A673 (cell line): ENCODE data around the gene YRDC. TPM values are rescaled to one million over a fixed set of nuclear protein-coding genes. Genes with fewer than 3 reads are reported as not detected.

ENCODE experiments used
- BruUV-seq: library from RNA; stranded (reverse); fragments of 400-500 nt; replicated peaks from 2 replicates; lab custom pipeline; 2021; lab: Mats Ljungman, UMichigan
- CTCF ChIA-PET: fragments of 300-600 bp; sonication (Branson Sonifier 250); formaldehyde crosslinking; loops from one replicate; lab custom pipeline; 2022; ENCODE audit warnings: antibody characterized with exemption; lab: Charles Lee
- POLR2A ChIA-PET: fragments of 300-600 bp; sonication (Branson Sonifier 250); formaldehyde crosslinking; loops from one replicate; lab custom pipeline; 2022; ENCODE audit warnings: antibody characterized with exemption; ENCODE audit not compliant: low non-redundant PET; lab: Charles Lee
- DNase-seq: peaks from one replicate; pipeline ENCODE4 v3.0.0-alpha.2; 2015; ENCODE audit warnings: low spot score
- H3K27ac ChIP-seq: fragments of 200-600 bp; sonication (generic); 2 replicates; pipeline ENCODE4 v1.5.1; 2016; ENCODE audit warnings: mixed run types, low read depth, mild to moderate bottlenecking, mixed read lengths, antibody characterized with exemption, low read length; ENCODE audit not compliant: poor library complexity, severe bottlenecking
- H3K27me3 ChIP-seq: fragments of 200-600 bp; sonication (generic); replicated peaks from 2 replicates; pipeline ENCODE4 v1.6.1; 2017; ENCODE audit warnings: mixed run types, low read depth, mild to moderate bottlenecking, mixed read lengths, antibody characterized with exemption, low read length; ENCODE audit not compliant: insufficient read depth, poor library complexity
- H3K36me3 ChIP-seq: fragments of 200-600 bp; sonication (generic); 2 replicates; pipeline ENCODE4 v1.6.1; 2016; ENCODE audit warnings: mixed run types, mild to moderate bottlenecking, mixed read lengths, antibody characterized with exemption, low read length; ENCODE audit not compliant: insufficient read depth, poor library complexity, severe bottlenecking
- H3K4me1 ChIP-seq: fragments of 200-600 bp; sonication (generic); 2 replicates; pipeline ENCODE4 v1.6.1; 2017; ENCODE audit warnings: mixed run types, mild to moderate bottlenecking, mixed read lengths, antibody characterized with exemption, low read length; ENCODE audit not compliant: insufficient read depth, poor library complexity, severe bottlenecking
- H3K4me3 ChIP-seq: fragments of 200-600 bp; sonication (generic); 2 replicates; pipeline ENCODE4 v1.5.1; 2016; ENCODE audit warnings: low read depth, mixed run types, mild to moderate bottlenecking, mixed read lengths, low read length; ENCODE audit not compliant: poor library complexity, severe bottlenecking
- H3K9me3 ChIP-seq: fragments of 200-600 bp; sonication (generic); 2 replicates; pipeline ENCODE4 v1.6.1; 2016; ENCODE audit warnings: mixed run types, low read depth, mild to moderate bottlenecking, mixed read lengths, antibody characterized with exemption, low read length; ENCODE audit not compliant: poor library complexity, severe bottlenecking
- EZH2 ChIP-seq: fragments of 200-600 bp; sonication (generic); IDR thresholded peaks from 2 replicates; pipeline ENCODE4 v1.6.1; 2017; ENCODE audit warnings: borderline replicate concordance, low read depth, mild to moderate bottlenecking, mixed read lengths, antibody characterized with exemption, low read length; ENCODE audit not compliant: poor library complexity, severe bottlenecking
- intact Hi-C: fragments of 100-400 bp; cut with micrococcal nuclease; formaldehyde crosslinking; loops from one replicate; pipeline ENCODE4 v1.10.0; 2022; ENCODE audit not compliant: unreplicated experiment
- total RNA-seq: library from RNA; stranded (reverse); gene quantifications from 2 replicates; pipeline ENCODE4 v1.2.3, GENCODE V29; 2021
- TF ChIP-seq, protein P1 (sequence below): fragments of 300-800, 200-600 bp; sonication (generic); conservative IDR thresholded peaks from 2 replicates; pipeline ENCODE4 v1.5.1; 2017; ENCODE audit warnings: low read depth, mild to moderate bottlenecking, antibody characterized with exemption, low read length, moderate library complexity, mixed read lengths

The YRDC gene
- total RNA-seq, 1 experiment from 2014 or later: 38.5 TPM

DNA sequence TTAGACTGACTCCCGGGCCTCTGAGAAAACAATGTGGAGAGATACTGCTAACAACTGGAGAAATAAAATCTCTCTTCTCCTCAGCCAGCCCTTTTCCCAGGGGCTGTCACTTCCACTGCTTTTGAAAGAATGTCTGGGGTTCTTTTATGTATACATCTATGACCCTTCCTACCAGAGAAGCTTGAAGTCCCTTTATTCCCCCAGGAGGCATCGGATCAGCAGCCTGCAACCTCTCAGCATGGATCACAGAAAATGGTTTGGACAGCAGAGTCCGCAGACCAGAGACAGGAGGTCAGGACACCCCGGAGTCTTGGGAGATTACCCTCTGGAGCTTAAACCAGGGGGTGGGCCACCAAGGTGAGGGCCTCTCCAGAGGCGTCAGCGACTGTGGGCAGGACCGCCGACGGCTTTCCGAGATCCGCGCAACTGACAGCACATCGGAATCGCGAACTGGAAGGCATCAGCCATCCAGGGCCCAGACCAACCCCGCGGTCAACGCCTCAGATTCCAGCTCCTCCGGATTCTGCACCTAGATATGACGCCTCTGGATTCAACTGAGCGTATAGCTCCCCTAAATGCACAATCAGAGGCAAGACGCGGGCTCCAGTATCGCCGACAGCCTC lies 44.1 kb downstream of the YRDC start:
- ChIA-PET CTCF (no interaction called here), POLR2A (no interaction called here)
- Histone ChIP-seq H3K4me1 (no peaks in the 10 kb centered on the region), H3K36me3 (no peaks in the 10 kb centered on the region), H3K27ac (no peak overlapping the region), H3K4me3 (no peak overlapping the region), H3K9me3 (no peaks in the 10 kb centered on the region), H3K27me3 (peaks cover 85% of the 10 kb centered on the region)
- BruUV-seq: no TSS peak
- DNase-seq: no peak
- no peak for TF ChIP-seq EZH2
- TF ChIP-seq, protein P1, sequence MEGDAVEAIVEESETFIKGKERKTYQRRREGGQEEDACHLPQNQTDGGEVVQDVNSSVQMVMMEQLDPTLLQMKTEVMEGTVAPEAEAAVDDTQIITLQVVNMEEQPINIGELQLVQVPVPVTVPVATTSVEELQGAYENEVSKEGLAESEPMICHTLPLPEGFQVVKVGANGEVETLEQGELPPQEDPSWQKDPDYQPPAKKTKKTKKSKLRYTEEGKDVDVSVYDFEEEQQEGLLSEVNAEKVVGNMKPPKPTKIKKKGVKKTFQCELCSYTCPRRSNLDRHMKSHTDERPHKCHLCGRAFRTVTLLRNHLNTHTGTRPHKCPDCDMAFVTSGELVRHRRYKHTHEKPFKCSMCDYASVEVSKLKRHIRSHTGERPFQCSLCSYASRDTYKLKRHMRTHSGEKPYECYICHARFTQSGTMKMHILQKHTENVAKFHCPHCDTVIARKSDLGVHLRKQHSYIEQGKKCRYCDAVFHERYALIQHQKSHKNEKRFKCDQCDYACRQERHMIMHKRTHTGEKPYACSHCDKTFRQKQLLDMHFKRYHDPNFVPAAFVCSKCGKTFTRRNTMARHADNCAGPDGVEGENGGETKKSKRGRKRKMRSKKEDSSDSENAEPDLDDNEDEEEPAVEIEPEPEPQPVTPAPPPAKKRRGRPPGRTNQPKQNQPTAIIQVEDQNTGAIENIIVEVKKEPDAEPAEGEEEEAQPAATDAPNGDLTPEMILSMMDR: no peak
- intact Hi-C loops: no loop called here

DNA sequence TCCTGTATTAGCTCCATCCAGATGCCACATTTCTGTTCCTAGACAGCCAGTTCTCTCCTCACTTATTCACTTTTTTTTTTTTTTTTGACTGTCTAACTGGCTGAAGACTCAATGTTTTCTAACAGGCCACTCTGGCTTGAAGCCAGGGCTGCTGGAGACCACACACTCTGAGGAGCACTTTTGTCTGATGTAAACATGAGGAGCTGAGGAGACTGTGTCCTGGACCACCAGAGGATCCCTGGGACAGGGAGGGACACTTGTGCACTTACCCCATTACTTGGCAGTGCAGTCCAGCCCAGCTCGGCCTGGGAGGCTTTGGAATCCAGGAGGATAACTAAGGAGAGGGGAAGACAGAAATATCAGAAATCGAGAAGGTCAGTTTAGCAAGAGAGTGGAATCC lies 45.5 kb downstream of the YRDC start:
- TF ChIP-seq, protein P1: no peak
- no peak for TF ChIP-seq EZH2
- Histone ChIP-seq H3K4me1 (no peaks in the 10 kb centered on the region), H3K27ac (no peak overlapping the region), H3K9me3 (no peaks in the 10 kb centered on the region), H3K4me3 (no peak overlapping the region), H3K27me3 (peaks cover 82% of the 10 kb centered on the region), H3K36me3 (no peaks in the 10 kb centered on the region)
- ChIA-PET CTCF (no interaction called here), POLR2A (no interaction called here)
- no peak for DNase-seq
- BruUV-seq: no TSS peak
- intact Hi-C loops: no loop called here

DNA sequence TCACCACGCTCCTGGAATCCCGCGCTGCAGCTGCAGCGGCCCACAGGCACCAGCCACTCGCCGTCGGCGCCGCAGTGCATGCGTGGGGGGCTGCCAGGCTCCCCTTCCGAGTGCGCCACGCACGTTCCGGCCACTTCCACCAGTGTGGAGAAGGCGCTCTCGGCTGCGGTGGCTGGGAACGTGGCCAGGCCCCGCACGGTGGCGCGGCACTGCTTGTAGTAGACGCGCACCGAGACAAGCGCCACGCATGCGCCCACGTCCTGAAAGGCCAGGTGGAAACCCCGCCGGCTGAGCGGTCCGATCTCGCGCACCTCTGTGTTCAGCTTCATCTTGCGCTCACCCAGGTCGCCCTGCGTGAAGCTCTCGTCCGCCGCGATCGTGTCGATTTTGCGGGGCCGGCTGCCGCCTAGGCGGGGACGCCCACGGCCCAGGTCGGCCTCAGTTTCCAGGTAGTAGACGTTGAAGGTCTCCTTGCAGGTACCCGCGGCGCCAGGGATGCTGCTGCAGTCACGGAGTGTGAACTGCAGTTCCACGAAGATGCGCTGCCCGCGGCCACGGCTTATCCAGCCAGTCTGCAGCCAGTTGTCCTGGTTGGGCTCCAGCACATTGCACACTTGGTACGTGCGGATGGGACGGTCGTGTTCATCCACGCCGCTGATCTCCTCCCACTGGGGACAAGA lies 46.5 kb downstream of the YRDC start:
- intact Hi-C loops: no loop called here
- H3K27ac ChIP-seq: no peak overlapping the region
- DNase-seq: no peak
- H3K27me3 ChIP-seq: peaks cover 82% of the 10 kb centered on the region
- H3K9me3 ChIP-seq: no peaks in the 10 kb centered on the region
- no peak overlapping the region for H3K4me3 ChIP-seq
- H3K4me1 ChIP-seq: no peaks in the 10 kb centered on the region
- BruUV-seq: no TSS peak
- ChIA-PET CTCF (no interaction called here), POLR2A (no interaction called here)
- no peak for TF ChIP-seq EZH2
- TF ChIP-seq, protein P1: no peak
- no peaks in the 10 kb centered on the region for H3K36me3 ChIP-seq
